HG02610 (cell line): ENCODE data around the gene DENND10.
"Not testable (repeated sequence)": the region's sequence is repeated elsewhere in the genome, so short reads cannot be mapped to it uniquely, and the experiment has no call there.

Source experiments
- ATAC-seq: cut with Tn5 transposase; IDR thresholded peaks from one replicate; pipeline ENCODE4 v1.9.1; 2021; ENCODE audit warnings: mild to moderate bottlenecking, moderate library complexity; ENCODE audit not compliant: unreplicated experiment

DENND10 gene

GRCh38 chr10:119165171-119166117, 61.5 kb downstream of the DENND10 start, which contains the start of gene SFXN4:
TSS of gene SFXN4 (minus strand) at chr10:119165714. CDS start at chr10:119165647, 67 bp downstream.
- ATAC-seq = peak; percentile 92

GRCh38 chr10:119166118-119166500, 62.2 kb downstream of the DENND10 start:
- no peak for ATAC-seq

GRCh38 chr10:119166564-119166963, 62.7 kb downstream of the DENND10 start:
- ATAC-seq = no peak

- ATAC-seq = no peak
Measured at GRCh38 chr10:119167041-119167440, 63.1 kb downstream of the DENND10 start.

- no peak for ATAC-seq
Measured at GRCh38 chr10:119174109-119174508, 70.2 kb downstream of the DENND10 start.

GRCh38 chr10:119176166-119176565, 72.3 kb downstream of the DENND10 start:
- ATAC-seq = peak; percentile 52

- no peak for ATAC-seq
Measured at GRCh38 chr10:119177708-119178371, 73.9 kb downstream of the DENND10 start.

GRCh38 chr10:119178372-119179119, 74.6 kb downstream of the DENND10 start, which contains the start of gene PRDX3:
TSS of gene PRDX3 (minus strand) at chr10:119178812. CDS start at chr10:119178790, 22 bp downstream.
- ATAC-seq = peak; percentile 78

GRCh38 chr10:119180850-119181400, 77.0 kb downstream of the DENND10 start:
- not testable (repeated sequence) for ATAC-seq

- ATAC-seq = no peak
Measured at GRCh38 chr10:119183664-119184412, 79.9 kb downstream of the DENND10 start.
